Epidermal melanocyte (primary cell): Measurements from ENCODE around the gene CBX7.

ENCODE experiments used
- DNase-seq: peaks from one replicate; pipeline ENCODE4 v3.0.0; 2011; ENCODE audit warnings: low spot score; ENCODE audit not compliant: insufficient read length

The CBX7 gene

GRCh38 chr22:39128508-39128907, 24.0 kb downstream of the CBX7 start:
- no peak for DNase-seq

- no peak for DNase-seq
Observed at GRCh38 chr22:39125622-39126021, 26.9 kb downstream of the CBX7 start.

- DNase-seq = no peak
Observed at GRCh38 chr22:39123751-39124581, 28.5 kb downstream of the CBX7 start.

GRCh38 chr22:39122772-39123470, 29.6 kb downstream of the CBX7 start:
- DNase-seq = no peak

- no peak for DNase-seq
Observed at GRCh38 chr22:39120983-39121382, 31.5 kb downstream of the CBX7 start.

GRCh38 chr22:39117585-39118191, 34.8 kb downstream of the CBX7 start:
- DNase-seq = peak; percentile 29

- no peak for DNase-seq
Observed at GRCh38 chr22:39115977-39116621, 36.4 kb downstream of the CBX7 start.

- no peak for DNase-seq
Observed at GRCh38 chr22:39115570-39115969, 36.9 kb downstream of the CBX7 start.

- DNase-seq = no peak
Observed at GRCh38 chr22:39114112-39114511, 38.4 kb downstream of the CBX7 start.

GRCh38 chr22:39110631-39111561, 41.6 kb downstream of the CBX7 start:
- no peak for DNase-seq

GRCh38 chr22:39109361-39109760, 43.1 kb downstream of the CBX7 start:
- DNase-seq = no peak

GRCh38 chr22:39108487-39108886, 44.0 kb downstream of the CBX7 start:
- DNase-seq = no peak

GRCh38 chr22:39106326-39106725, 46.2 kb downstream of the CBX7 start:
- DNase-seq = no peak

GRCh38 chr22:39103431-39103830, 49.0 kb downstream of the CBX7 start:
- no peak for DNase-seq

- DNase-seq = no peak
Observed at GRCh38 chr22:39101226-39101625, 51.3 kb downstream of the CBX7 start.

- DNase-seq = no peak
Observed at GRCh38 chr22:39098576-39098975, 53.9 kb downstream of the CBX7 start.

GRCh38 chr22:39098026-39098425, 54.5 kb downstream of the CBX7 start:
- DNase-seq = no peak

- DNase-seq = no peak
Observed at GRCh38 chr22:39097098-39098020, 55.1 kb downstream of the CBX7 start, which contains the start of gene APOBEC3H. Gene APOBEC3H (plus strand): TSS chr22:39097244. CDS start chr22:39100279, 3,035 bp downstream.

- no peak for DNase-seq
Observed at GRCh38 chr22:39095971-39096370, 56.5 kb downstream of the CBX7 start.
